ENCODE measurements around the gene METTL1.

Gene METTL1

GRCh38 chr12:57735952-57736740, 35.8 kb downstream of the METTL1 start:
- no peak for DNase-seq

- DNase-seq, result no peak
Measured at GRCh38 chr12:57735198-57735855, 36.6 kb downstream of the METTL1 start.

- no peak for DNase-seq
Measured at GRCh38 chr12:57734591-57734990, 37.3 kb downstream of the METTL1 start.

DNA sequence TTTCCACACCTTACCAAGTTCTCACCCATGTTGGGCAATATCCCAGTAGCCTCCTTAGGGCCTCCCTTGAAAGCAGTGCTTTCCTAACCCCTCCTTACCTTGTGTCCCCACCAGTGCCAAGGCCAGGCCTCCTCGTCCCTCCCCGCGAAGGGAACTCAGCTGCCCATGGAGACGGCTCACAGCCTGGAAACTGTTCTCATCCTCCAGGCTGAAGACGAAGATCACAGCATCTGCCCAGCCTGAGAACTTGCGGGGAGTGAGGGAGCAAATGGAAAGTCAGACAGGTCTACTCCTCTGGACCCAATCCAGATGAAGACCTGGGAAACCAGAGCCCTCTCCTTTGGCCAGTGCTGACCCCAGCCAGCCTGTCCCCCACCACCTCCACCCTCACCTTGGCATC, 38.0 kb downstream of the METTL1 start:
- DNase-seq, result no peak

- no peak for DNase-seq
Measured at GRCh38 chr12:57732726-57733593, 38.9 kb downstream of the METTL1 start.

DNA sequence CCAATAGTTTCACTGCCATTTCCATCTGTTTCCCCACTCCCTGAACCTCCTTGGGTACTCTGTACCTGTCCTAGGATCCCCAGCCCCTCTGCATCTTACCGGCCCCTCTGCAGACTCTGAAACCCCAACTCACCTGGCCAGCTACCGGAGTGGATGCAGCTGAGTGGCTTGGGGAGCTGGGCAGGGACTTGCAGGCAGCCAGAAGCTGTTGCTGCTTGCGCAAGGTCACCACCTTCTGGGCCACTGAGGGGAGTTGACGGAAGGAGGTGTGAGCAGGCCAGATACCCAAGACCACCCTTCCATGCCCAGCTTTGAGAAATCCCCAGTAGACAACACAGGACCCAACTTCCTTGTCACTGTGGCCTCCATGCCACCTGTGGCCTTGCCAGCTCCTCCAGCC, 39.6 kb downstream of the METTL1 start:
- DNase-seq, result no peak

- no peak for DNase-seq
Measured at GRCh38 chr12:57731411-57732080, 40.4 kb downstream of the METTL1 start.

GRCh38 chr12:57730336-57731067, 41.4 kb downstream of the METTL1 start:
- no peak for DNase-seq

DNA sequence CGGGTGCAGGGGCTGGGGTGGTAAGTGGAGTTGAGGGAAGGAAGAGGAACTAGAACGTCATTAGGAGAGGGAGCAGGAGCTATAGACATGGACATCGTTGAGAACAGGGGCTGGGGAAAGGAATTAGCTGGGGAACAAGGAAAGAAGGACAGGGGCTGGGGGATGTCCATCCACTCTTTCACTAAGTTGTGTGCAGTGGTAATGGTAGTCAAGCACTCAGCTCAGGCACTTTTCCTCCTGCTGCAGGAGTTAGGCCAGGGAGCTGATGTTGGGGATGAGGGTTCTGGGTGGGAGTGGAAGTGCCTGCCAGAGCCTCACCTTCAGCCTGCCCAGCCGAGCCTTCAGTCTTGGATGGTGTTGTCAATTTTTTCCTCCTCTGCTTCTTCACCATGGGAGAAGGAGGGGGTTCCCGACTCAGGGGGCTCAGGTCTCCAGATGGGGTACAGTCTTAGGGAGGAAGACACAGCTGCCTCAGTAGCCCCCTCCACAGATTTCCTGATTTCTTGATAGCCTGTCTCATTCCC, 42.5 kb downstream of the METTL1 start:
- DNase-seq, result no peak

DNA sequence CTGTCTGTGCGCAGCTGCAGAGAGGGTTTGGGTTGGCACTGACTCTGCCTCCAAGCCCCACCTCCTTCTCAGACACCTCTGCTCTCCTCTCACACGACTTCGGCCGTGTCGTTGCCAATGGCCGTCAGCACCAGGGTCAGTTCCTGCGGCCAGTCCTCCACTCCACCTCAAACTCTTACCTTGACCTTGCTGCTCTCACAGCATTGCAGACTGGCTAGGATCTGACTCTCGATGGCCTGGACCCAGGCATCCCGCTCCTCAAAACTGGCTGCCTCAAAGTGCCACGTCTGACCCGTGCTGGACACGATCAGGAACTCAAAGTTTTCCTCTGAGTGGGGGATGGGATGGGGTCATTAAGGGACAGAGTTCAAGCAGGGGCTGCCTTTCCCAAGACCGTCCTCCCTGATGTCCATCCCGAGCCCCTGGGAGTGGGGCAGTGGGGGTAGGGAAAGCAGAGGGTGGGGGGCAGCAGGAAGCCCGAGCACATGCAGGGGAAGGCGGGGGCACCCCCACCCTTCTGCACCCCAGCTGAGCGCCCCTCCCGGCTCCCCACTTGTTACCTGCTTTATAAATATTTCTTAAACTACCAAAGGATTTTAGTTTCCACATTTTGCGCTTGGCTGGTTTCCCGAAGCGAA, 44.0 kb downstream of the METTL1 start:
- DNase-seq, result no peak

DNA sequence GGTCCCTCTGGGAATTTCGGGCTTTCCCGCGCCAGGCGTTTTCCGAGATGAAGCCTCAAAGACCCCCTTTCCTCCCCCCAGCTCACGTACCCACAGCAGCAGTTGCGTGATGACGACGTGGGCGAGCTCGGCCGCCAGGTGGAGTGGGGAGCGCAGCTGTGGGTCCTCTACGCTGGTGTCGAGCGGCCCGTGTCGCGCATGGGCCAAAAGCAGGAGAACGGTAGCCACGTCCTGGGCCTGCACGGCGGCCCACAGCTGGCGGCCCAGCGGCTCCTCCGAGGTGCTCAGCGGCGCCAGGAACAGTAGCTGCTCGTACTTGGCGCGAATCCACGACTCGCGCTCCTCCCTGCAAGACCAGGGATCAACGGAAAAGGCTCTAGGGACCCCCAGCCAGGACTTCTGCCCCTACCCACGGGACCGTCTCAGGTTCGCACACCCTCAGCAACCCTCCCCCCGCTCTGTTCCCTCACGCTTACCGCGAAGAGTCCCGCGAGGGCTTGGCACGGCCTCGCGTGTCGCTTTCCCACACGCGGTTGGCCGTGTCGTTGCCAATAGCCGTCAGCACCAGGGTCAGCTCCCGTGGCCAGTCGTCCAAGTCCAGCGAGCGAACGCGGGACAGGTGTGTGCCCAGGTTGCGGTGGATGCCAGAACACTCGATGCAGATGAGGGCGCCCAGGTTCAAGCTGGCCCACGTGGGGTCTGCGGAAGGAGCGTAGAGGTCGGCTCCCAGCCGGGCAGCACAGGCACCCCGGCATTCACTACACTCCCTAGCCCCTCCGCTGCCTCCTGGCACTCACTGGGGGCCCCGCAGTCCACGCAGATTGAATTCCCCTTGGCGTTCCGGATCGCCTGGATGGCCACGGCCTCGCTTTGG, 44.8 kb downstream of the METTL1 start:
- DNase-seq, result no peak

DNA sequence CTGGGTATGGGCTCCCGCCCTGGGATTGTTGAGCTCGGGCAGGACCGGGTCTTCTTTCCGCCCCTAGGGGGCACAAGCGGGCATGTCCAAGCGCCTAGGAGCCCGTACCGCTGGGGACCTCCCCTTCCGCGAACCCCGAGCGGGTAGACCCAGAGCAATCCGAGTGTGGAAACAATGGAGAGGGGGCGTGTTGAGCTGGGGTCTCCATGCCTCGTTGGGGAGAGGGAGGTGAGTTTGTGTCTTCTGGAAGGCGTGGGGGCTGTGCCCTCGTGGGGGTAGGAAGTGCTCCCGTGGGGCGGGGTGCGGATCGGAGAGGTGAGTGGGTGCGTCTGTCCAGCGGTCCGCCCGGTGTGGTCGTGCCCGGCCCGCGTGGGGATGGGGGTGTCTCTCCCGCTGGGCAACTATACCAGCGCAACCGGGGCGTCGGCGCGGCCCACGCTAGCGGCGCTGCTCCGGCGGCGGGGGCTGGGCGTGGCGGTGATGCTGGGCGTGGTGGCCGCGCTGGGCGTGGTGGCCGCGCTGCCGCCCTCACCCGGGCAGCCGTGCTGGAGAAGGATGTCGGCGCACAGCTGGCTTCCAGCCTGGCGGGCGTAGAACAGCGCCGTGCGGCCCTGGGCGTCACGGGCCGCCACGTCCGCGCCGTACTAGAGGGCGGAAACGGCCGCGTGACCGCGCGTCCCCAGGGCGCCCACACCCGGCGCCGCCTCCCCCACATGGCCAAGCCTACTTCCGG, 45.6 kb downstream of the METTL1 start:
- peak; percentile 30 for DNase-seq

GRCh38 chr12:57725851-57726150, 46.1 kb downstream of the METTL1 start:
- no peak for DNase-seq

DNA sequence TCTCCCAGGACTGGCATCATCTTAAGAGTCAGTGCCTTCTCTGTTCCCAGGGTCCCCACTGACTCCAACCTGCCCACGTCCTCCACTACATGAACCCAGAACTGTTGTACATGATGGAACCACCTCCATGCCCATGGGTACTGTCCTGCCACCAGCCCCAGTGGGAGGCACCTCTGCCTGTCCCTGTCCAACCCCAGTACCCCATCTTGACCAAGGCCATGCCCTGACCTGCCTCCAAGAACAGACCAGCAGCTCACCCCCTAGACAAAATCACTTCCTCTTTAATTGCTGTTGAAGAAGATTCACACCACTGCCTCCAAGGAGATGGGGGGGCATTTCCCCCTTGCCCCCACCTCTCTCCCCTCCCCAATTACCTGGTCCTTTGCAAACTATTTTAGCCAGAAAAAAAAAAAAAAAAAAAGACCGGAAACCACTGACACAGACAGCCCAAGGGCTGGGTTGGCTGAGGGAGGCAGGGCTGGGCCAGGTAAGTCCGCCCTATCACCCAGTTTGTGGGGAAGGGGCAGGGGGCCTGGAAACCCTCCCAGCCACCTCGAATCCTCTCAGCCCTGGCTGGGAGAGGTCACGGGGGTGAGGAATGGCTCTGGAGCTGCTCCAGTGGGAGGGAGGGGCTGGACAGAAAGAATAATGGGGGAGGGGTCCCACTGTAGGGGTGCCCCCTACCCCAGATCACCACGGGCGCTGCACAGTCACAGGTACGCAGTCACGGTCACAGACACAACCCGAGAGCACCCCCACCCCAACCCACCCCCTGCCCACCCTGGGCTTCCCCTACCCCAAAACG, 46.8 kb downstream of the METTL1 start:
- no peak for DNase-seq

DNA sequence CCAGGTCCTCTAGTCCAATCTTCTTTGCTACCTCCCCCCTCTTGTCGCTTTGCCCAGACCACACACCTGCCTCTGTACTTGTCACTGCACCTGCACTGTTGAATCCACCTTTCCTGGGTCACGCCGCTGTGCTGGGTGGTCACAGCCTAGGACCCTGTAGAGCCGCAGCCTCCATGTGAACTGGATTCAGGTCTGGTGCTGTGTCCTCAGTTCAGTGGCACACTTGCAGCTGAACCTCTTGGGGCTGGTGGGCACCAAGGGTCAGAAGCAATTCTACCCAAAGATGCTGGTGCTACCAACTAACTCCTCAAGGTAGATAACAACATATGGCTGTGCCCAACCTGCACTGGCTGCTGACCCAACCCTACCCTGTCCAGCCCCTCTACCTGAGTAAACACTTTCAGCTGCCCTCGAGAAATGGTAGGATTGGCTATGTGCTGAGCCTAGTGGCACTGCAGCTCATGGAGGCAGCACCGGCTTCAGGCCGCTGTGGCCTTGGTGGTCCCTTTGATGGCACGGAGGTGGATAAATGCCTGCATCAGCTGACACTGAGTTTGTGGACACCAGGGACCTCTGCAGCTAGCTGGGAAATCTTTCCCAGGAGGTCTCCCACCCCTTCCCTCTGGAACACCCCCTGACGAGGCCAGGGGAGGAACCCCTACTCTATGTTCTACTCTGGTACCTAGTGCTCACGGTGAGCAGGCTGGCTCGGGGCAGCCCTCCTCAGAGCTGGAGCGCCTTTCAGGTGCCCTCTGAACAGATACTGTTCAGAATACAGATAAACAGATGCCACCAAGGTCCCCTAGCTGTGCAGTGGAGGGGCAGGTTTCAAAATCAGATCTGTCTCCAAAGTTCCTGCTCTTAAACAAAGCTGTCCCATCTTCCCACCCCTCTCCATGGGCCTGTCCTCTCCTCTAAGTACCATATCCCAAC, 47.6 kb downstream of the METTL1 start:
- no peak for DNase-seq

DNA sequence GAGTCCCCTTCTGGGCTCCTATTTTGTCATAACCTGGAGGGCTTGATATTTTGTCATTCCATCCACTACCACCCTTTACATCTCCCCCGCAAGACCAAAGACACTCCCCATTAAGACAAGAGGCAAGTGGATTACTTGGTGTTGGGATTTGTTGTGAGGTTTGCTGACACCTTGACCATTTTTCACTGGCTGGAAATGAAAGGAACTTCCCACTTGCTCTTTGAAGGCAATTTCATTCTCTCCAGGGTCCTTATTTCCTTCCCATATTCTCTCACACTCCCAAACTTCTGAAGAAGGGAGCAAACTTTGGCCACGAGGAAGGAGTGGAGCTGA, 48.3 kb downstream of the METTL1 start:
- DNase-seq, result no peak

GRCh38 chr12:57722716-57723629, 48.9 kb downstream of the METTL1 start:
- DNase-seq, result no peak

All from suppressor macrophage treated with lipopolysaccharide for 4 hours (primary cell).